Right ventricle myocardium superior (tissue), 1 donor: ENCODE measurements around the gene POFUT2. TPM values are rescaled to one million over a fixed set of nuclear protein-coding genes. Genes with fewer than 3 reads are reported as not detected.
A peak's percentile ranks its signal among the peaks of the same experiment; 100 is the strongest.

Source experiments
- ATAC-seq: fragments of 200-7000 bp; cut with Tn5 transposase; one replicate; pipeline ENCODE4 v1.9.1; 2020; ENCODE audit warnings: mild to moderate bottlenecking; ENCODE audit not compliant: poor library complexity
- DNase-seq: peaks from one replicate; pipeline ENCODE4 v3.0.0-alpha.2; 2020
- intact Hi-C: fragments of 100-400 bp; cut with DNase I; formaldehyde crosslinking; loops from one replicate; pipeline ENCODE4 v1.11.2; 2022
- total RNA-seq: library from RNA; stranded (reverse); fragmentation: NEBNext Ultra II Directional; extraction: Animal tissue kit (Norgen Biotek cat#: 25700); gene quantifications from one replicate; pipeline ENCODE4 v1.2.1, GENCODE V29; 2021
- donor health status: DM: no; HTN: yes; CAD: no; lungs with severe emphysema.

Gene POFUT2
- total RNA-seq, 1 donor from 2014 or later: 15.3 TPM

DNA sequence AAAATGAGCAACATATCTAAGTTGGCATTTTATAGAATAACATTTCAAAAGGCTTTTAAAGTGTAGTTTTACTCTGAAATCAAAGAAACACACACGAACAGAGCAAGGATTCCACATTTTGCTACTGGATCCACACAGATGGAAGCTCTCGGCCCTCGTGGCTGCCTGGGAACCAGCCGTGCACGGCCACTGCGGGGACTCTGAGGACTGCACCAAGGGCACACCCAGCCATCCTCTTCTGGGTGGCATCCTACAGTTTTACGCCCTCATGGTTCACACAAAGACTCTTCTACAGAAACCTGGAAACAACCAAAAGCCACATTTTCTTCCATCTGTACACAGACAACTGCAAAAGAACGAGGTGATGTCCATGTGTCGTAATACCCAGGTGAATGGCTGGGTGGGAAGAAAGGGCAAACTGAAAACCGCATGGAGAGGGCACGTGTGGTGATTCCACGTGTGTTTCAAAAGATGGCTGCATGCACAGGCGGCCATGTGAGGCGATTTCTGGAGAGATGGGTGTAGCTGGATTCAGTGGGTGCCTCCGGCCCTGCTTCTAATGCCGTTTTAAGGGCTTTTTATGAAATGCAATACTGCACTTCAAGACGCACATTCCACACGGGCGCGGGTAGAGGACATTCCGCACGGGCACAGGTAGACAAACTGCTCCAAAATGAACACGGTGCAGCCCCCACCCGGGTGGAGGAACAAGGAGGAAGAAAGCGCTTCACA, 8.1 kb downstream of the POFUT2 start:
- intact Hi-C loops: no loop called here
- DNase-seq (no peak), ATAC-seq (no peak)

DNA sequence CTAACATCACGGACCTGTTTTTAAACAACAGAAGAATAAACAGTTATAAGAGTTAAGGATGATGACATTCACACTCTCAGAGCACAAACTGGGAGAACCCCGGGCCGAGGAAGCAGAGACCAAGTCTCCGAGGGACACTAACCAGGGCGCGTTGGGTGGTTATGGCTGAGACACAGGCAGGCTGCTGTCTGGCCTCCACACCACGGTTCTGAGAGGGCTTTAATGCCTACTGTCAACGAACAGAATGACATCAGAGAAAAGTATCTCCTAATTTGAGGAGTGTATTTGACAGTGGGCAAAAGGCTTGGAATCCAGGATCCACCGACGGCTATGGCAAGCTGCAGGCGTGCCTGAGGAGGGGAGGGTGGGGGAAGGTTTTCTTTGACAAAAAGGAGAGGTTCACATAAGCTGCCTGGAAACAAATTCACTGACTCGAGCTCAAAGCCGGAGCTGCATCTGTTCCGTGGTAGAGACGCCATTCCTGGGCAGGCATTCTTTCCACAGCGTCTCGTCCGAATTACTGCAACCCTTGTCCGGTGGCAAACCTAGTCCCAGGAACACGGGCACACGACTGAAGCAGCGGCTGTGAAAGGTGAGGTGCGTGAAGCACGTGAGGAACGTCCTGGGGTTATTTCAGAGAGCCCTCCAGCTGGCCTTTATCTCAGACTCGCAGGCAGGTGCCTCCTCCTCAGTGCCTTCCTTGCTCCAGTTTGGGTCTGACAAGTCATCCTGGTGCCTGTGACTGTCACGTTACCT, 9.4 kb downstream of the POFUT2 start:
- intact Hi-C loops: no loop called here
- DNase-seq (no peak), ATAC-seq (no peak)

- ATAC-seq (no peak), DNase-seq (no peak)
- intact Hi-C loops: no loop called here
Measured at GRCh38 chr21:45277101-45278045, 10.3 kb downstream of the POFUT2 start.

GRCh38 chr21:45276596-45276995, 11.1 kb downstream of the POFUT2 start:
- intact Hi-C loops: no loop called here
- ATAC-seq (no peak), DNase-seq (no peak)

GRCh38 chr21:45270306-45270821, 17.3 kb downstream of the POFUT2 start:
- no peak for ATAC-seq
- intact Hi-C loops: no loop called here
- DNase-seq: peak; percentile 31

- intact Hi-C loops: no loop called here
- no peak for ATAC-seq
Measured at GRCh38 chr21:45269861-45270260, 17.8 kb downstream of the POFUT2 start.

DNA sequence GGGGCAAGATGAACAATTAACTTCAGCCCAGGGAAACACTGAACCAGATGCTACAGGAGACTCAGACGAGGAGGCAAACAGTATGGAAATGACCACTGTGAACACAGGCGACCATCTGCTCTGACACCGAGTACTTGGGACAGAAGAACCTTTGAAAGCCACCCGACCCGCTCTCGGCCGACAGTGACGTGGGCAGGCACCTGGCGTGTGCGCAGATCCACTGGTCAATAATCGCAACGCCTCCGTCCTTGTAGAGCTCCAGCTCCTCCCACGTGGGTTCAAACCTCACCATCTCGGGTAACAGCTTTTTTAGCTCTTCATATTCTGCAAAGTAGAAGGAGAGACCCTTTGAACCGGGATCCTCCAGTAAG, 20.3 kb downstream of the POFUT2 start:
- DNase-seq: peak; percentile 5
- ATAC-seq: no peak
- intact Hi-C loops: no loop called here

More at GRCh38 chr21:45269861-45270260, 17.8 kb downstream of the POFUT2 start:
- DNase-seq: peak; percentile 29

GRCh38 chr21:45266518-45267389, 20.9 kb downstream of the POFUT2 start:
- peak; percentile 35 for DNase-seq
- intact Hi-C loops: no loop called here
- ATAC-seq: peak; percentile 28

GRCh38 chr21:45265721-45266517, 21.8 kb downstream of the POFUT2 start:
- intact Hi-C loops: no loop called here
- peak; percentile 21 for DNase-seq
- no peak for ATAC-seq

DNA sequence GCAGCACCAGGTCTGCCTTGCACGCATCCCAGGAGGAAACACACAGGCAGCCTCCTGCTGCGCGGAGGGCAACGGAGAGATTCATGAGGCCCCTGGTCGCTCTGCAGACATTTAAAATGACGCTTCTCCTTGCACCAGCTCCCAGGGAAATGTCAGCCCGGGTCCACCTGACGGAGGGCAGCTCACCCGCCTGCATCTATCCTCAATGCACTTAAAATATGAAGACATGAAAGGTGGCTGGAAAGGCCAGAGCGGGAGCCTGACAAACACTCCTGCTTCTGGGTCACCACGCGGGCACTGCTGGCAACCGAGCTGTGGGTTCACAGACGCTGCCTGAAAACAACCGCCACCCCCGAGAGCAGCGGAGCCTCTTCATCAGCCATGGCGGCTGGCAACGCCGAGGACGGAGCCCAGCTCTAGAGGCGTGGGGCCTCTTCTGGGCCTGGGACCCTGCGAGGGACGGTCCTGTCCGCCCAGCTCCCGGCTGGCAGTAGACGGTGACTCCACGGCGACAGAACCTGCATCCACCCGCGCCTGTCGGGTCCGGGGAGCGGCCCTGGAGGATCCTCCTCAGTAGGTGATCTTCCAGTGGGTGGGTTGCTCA, 22.7 kb downstream of the POFUT2 start:
- no peak for ATAC-seq
- intact Hi-C loops: no loop called here
- peak; percentile 29 for DNase-seq

DNA sequence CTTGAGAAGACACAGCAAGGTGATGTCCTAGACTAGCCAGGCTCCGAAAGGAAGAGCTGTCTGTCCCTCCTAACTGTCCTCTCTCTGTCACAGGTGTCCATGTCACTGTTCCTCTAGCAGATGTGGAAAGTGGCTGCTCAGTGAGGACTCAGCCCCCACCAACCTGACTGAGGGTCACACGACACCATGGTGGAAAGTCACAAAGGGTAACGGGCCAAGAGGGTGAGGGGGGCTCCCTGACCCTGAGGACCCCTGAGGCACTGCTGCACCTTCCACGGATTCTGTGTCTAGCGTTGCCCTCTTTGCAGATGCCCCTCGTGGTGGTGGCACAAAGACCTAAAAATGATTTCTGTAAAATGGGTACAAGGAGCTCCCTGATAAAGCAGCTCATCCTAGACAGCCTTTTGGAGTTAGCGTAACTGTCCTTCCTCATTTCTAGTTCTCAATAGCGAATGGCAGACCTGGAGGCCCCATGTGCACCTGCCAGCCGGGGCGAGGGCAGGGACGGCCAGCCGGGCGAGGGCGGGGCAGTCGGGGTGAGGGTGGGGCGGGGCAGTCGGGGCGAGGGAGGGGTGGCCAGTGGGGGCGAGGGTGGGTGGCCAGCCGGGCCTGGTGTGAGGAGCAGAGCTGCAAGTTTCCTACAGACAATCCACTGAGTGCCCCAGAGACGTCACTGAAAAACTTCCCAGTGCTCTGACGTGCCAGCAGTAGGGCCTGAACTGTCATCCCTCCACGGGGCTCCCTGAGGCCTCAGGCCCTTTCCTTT, 23.4 kb downstream of the POFUT2 start:
- peak; percentile 7 for DNase-seq
- ATAC-seq: no peak
- intact Hi-C loops: no loop called here

- ATAC-seq (no peak), DNase-seq (peak; percentile 12)
- intact Hi-C loops: no loop called here
Measured at GRCh38 chr21:45263534-45263933, 24.2 kb downstream of the POFUT2 start.

DNA sequence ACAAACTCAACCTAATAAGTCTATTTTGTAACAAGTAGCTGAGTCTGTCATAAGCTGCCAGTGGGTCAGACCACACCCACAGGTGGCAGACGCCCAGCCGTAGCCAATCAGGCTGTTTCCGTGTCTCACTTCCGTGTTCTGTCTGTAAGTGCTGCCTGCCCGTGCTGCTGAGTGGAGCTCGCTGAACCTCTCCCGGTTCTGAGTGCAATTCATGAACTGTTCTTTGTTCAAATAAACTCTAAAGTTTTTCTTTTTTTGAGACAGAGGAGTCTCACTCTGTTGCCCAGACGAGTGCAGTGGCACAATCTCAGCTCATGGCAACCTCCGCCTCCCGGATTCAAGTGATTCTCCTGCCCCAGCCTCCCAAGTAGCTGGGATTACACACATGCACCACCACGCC, 25.1 kb downstream of the POFUT2 start:
- ATAC-seq: no peak
- intact Hi-C loops: no loop called here
- peak; percentile 24 for DNase-seq

GRCh38 chr21:45262041-45262581, 25.6 kb downstream of the POFUT2 start:
- ATAC-seq (no peak), DNase-seq (peak; percentile 22)
- intact Hi-C loops: no loop called here

DNA sequence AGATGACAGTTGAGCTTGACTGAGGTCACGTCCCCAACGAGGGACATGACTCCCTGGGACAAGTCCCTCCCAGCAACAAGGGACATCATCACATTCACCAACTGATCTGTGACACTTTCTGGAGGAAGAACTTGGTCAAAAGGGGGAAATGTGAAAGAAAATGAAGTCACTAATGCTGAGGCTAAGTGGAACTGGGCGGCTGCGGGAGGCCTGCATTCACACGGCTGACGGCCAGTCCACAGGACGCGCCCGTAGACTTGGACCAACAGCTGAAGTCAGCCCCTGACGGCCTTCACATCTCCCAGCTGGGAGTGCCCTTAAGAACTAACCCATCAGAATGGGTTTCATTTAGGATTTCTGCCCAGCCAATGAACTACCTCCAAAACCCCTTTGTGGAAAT, 26.6 kb downstream of the POFUT2 start:
- DNase-seq (no peak), ATAC-seq (no peak)
- intact Hi-C loops: no loop called here
